RWPE1 (cell line): ENCODE data around the gene PIK3R1.

ENCODE experiments used
- CTCF ChIA-PET: fragments of 350-600 bp; sonication (Branson Sonifier 250); formaldehyde crosslinking; extraction: SDS; loops from one replicate; lab custom pipeline; 2021; lab: Yijun Ruan, JAX
- POLR2A ChIA-PET: fragments of 400-600 bp; formaldehyde crosslinking; extraction: SDS; loops from one replicate; lab custom pipeline; 2020; ENCODE audit warnings: antibody characterized with exemption; ENCODE audit not compliant: low non-redundant PET; lab: Yijun Ruan, JAX
- DNase-seq: peaks from one replicate; pipeline ENCODE4 v3.0.0; 2012; ENCODE audit warnings: low spot score
- H3K27ac ChIP-seq: fragments of 450-650 bp; 2 replicates; pipeline ENCODE4 v1.5.1; 2017
- TF ChIP-seq, protein P1 (sequence below): fragments of 450-650 bp; conservative IDR thresholded peaks from 2 replicates; pipeline ENCODE4 v1.5.1; 2017; ENCODE audit warnings: low read depth, mild to moderate bottlenecking

PIK3R1 gene

DNA sequence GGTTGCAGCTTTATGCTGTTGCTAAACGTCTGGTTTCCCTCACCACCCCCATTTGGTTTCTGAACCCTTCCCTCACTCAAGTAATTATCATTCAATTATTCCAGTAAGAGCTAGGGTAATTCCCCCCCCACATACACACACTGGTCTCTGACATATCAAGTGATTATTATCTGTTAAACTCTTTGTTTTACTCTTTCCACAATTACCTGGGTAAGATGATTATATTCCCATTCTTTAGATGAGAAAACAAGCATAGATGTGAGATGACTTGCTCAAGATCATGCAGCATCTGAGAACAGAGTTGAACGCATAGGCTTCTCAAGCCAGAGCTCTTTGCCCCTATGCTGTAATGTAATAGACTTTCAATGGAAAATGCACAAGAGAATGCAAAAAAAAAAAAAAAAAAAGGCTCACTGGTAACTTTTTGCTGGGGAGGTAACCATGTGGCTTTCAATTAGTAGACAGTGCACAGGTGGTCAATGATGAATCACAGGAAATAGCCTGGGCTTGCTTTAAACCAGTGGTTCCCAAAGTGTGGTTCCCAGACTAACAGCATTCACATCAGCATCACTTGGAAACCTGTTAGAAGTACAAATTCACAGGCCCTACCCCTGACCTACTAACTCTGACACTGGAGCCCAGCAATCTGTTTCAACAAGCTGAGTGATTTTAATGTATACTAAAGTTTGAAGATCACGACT is 87.6 kb downstream of the PIK3R1 start:
- ChIA-PET CTCF (interaction anchor here (0.6 to 1.4 kb wide), 3 partner anchors 16 to 1420 kb away, joined by 3 to 7 read pairs (median 3); no protein-coding TSS in a partner anchor), POLR2A (interaction anchor here (0.7 kb wide), 1 partner anchor 8 kb away, joined by 5 read pairs; no protein-coding TSS in a partner anchor)
- peak overlapping the region; percentile 48; the same call in 1 of the 2 replicates for H3K27ac ChIP-seq
- DNase-seq = peak; percentile 59
- TF ChIP-seq, protein P1, sequence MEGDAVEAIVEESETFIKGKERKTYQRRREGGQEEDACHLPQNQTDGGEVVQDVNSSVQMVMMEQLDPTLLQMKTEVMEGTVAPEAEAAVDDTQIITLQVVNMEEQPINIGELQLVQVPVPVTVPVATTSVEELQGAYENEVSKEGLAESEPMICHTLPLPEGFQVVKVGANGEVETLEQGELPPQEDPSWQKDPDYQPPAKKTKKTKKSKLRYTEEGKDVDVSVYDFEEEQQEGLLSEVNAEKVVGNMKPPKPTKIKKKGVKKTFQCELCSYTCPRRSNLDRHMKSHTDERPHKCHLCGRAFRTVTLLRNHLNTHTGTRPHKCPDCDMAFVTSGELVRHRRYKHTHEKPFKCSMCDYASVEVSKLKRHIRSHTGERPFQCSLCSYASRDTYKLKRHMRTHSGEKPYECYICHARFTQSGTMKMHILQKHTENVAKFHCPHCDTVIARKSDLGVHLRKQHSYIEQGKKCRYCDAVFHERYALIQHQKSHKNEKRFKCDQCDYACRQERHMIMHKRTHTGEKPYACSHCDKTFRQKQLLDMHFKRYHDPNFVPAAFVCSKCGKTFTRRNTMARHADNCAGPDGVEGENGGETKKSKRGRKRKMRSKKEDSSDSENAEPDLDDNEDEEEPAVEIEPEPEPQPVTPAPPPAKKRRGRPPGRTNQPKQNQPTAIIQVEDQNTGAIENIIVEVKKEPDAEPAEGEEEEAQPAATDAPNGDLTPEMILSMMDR = no peak

DNA sequence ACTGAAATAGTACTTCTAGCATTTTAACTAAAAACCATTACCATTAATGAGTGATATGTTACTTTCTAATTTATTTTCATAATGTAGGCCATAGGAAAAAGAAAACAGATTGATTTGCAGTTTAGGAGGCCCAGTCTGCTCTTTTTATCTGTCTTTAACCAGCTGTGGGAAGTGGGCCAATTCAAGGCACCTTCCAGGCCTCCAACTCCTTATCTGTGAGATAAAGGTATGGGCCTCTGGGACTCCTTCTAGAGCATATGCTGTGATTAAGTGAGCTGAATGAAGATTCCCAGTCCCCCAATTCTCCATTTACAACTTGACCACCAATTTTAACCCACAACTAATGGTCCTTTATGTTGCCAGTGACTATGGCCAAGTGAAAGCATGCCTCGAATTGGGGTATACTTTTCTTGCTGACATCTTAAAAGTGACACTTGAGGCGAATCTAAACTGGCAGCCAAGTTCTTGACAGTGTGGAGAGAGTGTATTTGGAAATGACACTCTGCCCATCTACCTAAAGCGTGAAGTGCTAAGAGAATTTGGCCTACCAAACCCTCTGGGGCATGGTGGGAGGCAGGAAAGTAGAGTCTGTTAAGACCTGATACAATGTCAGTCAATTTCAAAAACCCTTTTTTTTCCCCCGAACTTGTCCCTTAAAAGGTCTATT is 88.3 kb downstream of the PIK3R1 start:
- ChIA-PET POLR2A (no interaction called here), CTCF (interaction anchor here (0.6 to 1.4 kb wide), 2 partner anchors 17 to 137 kb away, joined by 3 to 7 read pairs; no protein-coding TSS in a partner anchor)
- TF ChIP-seq, protein P1 = no peak
- H3K27ac ChIP-seq = no peak overlapping the region
- DNase-seq = no peak

DNA sequence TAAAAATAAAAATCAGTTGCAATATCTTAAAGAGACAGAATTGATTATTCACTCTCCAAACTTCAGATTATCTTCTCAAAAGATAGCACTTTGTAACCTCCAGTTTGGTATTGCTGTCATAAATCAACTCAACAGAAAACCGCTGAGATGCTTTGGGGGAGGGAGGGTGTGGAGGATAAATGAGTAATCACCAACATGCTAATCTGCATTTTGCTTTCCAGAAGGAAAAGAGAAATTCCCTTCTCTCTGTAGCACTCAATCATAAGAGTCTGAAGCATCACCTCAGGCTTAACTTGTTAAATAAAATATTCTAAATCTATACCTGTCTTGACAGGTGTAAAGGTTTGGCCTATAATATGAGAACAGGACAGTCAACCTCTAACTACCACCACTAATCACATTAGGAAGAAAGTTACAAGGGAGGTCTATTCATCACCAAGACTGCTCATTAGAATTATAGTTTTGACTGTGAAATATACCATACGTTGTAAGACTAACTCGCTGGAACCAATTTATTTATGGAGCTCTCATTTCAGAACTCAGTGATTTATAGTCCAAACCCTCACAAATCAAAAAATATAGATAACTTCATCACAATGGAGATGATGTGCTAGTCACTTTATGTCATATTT is 89.0 kb downstream of the PIK3R1 start:
- no peak overlapping the region for H3K27ac ChIP-seq

DNA sequence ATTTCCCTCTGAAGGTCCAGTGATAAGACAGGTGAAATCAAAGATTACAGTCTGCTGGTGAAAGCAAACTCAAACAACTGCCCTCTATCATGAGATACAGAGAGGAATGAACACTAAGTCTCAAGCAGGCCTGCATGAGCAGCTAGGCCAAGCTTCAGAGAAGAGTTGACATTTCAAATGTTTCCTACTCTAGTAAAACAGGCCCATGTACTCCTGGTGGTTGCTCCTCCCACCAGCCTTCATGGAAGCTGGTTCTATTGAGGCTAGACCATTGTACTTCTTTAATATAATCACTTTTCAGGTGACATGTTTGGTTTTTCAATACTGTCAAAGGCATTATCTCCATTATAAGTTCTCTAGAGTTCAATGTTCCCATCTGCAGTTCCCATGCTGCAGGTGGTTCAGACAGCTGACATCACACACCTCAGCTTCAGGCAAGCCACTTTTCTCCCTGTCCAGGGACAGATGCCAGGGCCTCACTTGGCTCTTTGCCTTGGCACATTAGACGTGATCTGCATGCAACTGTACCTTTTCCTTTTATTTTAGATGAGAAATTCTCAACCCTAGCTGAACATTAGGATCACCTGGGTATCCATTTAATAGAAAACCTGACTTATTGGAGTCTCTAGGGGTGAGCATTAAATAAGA is 89.8 kb downstream of the PIK3R1 start:
- H3K27ac ChIP-seq = no peak overlapping the region
- POLR2A ChIA-PET = no interaction called here
- TF ChIP-seq, protein P1 = no peak
- no peak for DNase-seq
- CTCF ChIA-PET = interaction anchor here (0.5 kb wide), 1 partner anchor 1052 kb away, joined by 3 read pairs; no protein-coding TSS in a partner anchor

More for the DNA sequence above, 89.0 kb downstream of the PIK3R1 start:
- TF ChIP-seq, protein P1 = no peak
- POLR2A ChIA-PET = no interaction called here
- CTCF ChIA-PET = no interaction called here
- DNase-seq = peak; percentile 37

DNA sequence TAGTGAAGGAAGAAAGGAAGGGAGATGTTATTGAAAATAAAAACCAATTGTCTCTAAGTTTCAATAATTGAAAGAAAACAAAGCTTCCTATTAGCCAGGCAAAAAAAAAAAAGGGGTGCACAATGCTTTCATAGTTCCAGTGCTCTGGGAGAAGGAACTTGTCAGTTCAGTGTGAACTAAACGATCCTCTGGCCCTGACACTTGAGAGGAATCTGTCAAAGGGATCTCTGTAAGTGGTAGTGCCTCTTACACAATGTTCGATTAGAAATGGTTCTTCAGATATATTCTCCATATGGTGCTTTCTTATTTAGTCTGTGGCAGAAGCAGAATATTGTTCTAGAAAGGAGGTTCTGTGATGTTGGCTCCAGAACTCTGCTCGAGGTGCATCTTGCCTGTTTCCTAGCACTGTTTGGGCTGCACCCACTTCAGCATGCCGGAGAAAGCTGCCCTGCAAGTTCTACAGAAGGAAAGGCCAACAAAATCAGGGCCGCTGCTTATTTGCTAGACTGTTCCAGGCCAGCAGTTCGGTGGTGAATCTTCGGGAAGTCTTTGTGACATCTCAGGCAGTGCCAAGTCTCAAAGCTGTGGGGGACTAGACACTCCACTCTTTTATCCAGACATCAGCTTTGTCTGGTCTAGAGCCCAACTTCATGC is 90.9 kb downstream of the PIK3R1 start:
- CTCF ChIA-PET = no interaction called here
- TF ChIP-seq, protein P1 = no peak
- no peak for DNase-seq
- H3K27ac ChIP-seq = no peak overlapping the region
- POLR2A ChIA-PET = no interaction called here

DNA sequence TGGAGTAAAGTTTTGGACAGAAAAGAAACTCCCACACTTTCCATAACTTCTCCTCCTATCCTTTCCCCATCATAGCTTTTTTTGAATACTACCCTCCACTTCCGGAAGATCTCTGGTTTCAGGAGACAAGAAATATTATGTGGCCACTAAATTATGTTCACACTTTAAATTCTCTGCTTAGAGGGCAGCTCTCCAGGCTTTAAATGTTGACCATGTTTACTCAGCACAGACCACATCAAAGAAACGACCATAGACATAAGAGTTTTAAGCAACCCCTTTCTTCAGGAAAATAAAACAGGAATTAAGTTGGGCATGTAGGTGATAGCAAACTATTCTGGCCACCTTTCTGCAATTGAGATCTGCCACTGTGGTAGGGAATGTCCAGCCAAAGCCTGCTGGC is 97.8 kb downstream of the PIK3R1 start:
- POLR2A ChIA-PET = no interaction called here
- H3K27ac ChIP-seq = no peak overlapping the region
- no peak for DNase-seq
- CTCF ChIA-PET = interaction anchor here (0.6 kb wide), 1 partner anchor 27 kb away, joined by 3 read pairs; no protein-coding TSS in a partner anchor
- TF ChIP-seq, protein P1 = no peak
